HEK293 (cell line): ENCODE data around the gene VAV2.

Experiments
- CTCF ChIA-PET: fragments of 350-600 bp; formaldehyde crosslinking; extraction: SDS; loops from one replicate; lab custom pipeline; 2021; ENCODE audit warnings: antibody characterized with exemption; lab: Yijun Ruan, JAX
- POLR2A ChIA-PET: fragments of 300-600 bp; formaldehyde crosslinking; extraction: SDS; loops from one replicate; lab custom pipeline; 2020; ENCODE audit warnings: antibody characterized with exemption, inconsistent platforms; lab: Yijun Ruan, JAX
- H3K27ac ChIP-seq: fragments of 200-500 bp; sonication (Bioruptor generic); 2 replicates; pipeline ENCODE4 v1.5.1; 2014; ENCODE audit warnings: low read depth, low read length, control low read depth, inconsistent platforms; ENCODE audit errors: extremely low read depth
- H3K36me3 ChIP-seq, 2 experiments: fragments of 200-500 bp in 1 of 2; sonication (Bioruptor generic) in 1 of 2; 1 replicate in 1 of 2; 2 replicates in 1 of 2; pipeline ENCODE4 v1.5.1; 2014 to 2017; ENCODE audit warnings: inconsistent platforms in 2 of 2, low read length in 2 of 2; ENCODE audit not compliant: control insufficient read depth in 2 of 2, insufficient read depth in 1 of 2
- H3K4me1 ChIP-seq: fragments of 200-500 bp; sonication (Bioruptor generic); 2 replicates; pipeline ENCODE4 v1.5.1; 2014; ENCODE audit warnings: mild to moderate bottlenecking, low read length, inconsistent platforms; ENCODE audit not compliant: control insufficient read depth, insufficient read depth
- H3K4me3 ChIP-seq: 2 replicates; pipeline ENCODE4 v1.5.1; 2011; ENCODE audit warnings: low read depth, mild to moderate bottlenecking, control low read depth, low read length, moderate library complexity
- H3K9me3 ChIP-seq: fragments of 200-500 bp; sonication (Bioruptor generic); 2 replicates; pipeline ENCODE4 v1.5.1; 2014; ENCODE audit warnings: low read depth, low read length, inconsistent platforms; ENCODE audit not compliant: control insufficient read depth, insufficient read depth
- OVOL3 ChIP-seq: fragments of 450-650 bp; formaldehyde crosslinking; IDR thresholded peaks from 2 replicates; pipeline ENCODE4 v1.5.1; 2016; ENCODE audit warnings: missing biosample characterization, missing genetic modification characterization
- SCRT2 ChIP-seq: fragments of 450-650 bp; formaldehyde crosslinking; IDR thresholded peaks from 2 replicates; pipeline ENCODE4 v1.5.1; 2016; ENCODE audit warnings: missing biosample characterization, missing genetic modification characterization
- TRIM28 ChIP-seq: IDR thresholded peaks from 2 replicates; pipeline ENCODE4 v1.6.1; 2011; ENCODE audit warnings: low read length, control low read depth, borderline replicate concordance
- ZBTB17 ChIP-seq: fragments of 450-650 bp; formaldehyde crosslinking; IDR thresholded peaks from 2 replicates; pipeline ENCODE4 v1.5.1; 2016; ENCODE audit warnings: missing biosample characterization, missing genetic modification characterization
- ZNF132 ChIP-seq: fragments of 450-650 bp; formaldehyde crosslinking; IDR thresholded peaks from 2 replicates; pipeline ENCODE4 v1.5.1; 2017; ENCODE audit warnings: missing biosample characterization, missing genetic modification characterization, borderline replicate concordance
- ZNF138 ChIP-seq: fragments of 450-650 bp; formaldehyde crosslinking; IDR thresholded peaks from 2 replicates; pipeline ENCODE4 v1.5.1; 2016; ENCODE audit warnings: missing biosample characterization, missing genetic modification characterization, borderline replicate concordance
- ZNF292 ChIP-seq: fragments of 450-650 bp; formaldehyde crosslinking; IDR thresholded peaks from 2 replicates; pipeline ENCODE4 v1.5.1; 2016; ENCODE audit warnings: low read depth, missing biosample characterization, missing genetic modification characterization, borderline replicate concordance
- ZNF335 ChIP-seq: fragments of 450-650 bp; formaldehyde crosslinking; conservative IDR thresholded peaks from 2 replicates; pipeline ENCODE4 v1.5.1; 2016; ENCODE audit warnings: missing biosample characterization, missing genetic modification characterization
- ZNF350 ChIP-seq: fragments of 450-650 bp; formaldehyde crosslinking; IDR thresholded peaks from 2 replicates; pipeline ENCODE4 v1.5.0; 2017; ENCODE audit warnings: missing biosample characterization, mild to moderate bottlenecking, missing genetic modification characterization
- ZNF37A ChIP-seq: fragments of 450-650 bp; IDR thresholded peaks from 2 replicates; pipeline ENCODE4 v1.5.1; 2018; ENCODE audit warnings: missing biosample characterization, missing genetic modification characterization
- ZNF394 ChIP-seq: fragments of 450-650 bp; formaldehyde crosslinking; IDR thresholded peaks from 2 replicates; pipeline ENCODE4 v1.5.1; 2016; ENCODE audit warnings: missing biosample characterization, missing genetic modification characterization, mild to moderate bottlenecking, moderate library complexity, borderline replicate concordance
- ZNF530 ChIP-seq: fragments of 450-650 bp; formaldehyde crosslinking; IDR thresholded peaks from 2 replicates; pipeline ENCODE4 v1.5.1; 2016; ENCODE audit warnings: low read depth, missing biosample characterization, missing genetic modification characterization
- ZXDB ChIP-seq: fragments of 450-650 bp; formaldehyde crosslinking; IDR thresholded peaks from 2 replicates; pipeline ENCODE4 v1.5.1; 2016; ENCODE audit warnings: missing biosample characterization, missing genetic modification characterization
- TF ChIP-seq, protein P1 (sequence below): fragments of 450-650 bp; formaldehyde crosslinking; IDR thresholded peaks from 2 replicates; pipeline ENCODE4 v1.5.1; 2016; ENCODE audit warnings: missing biosample characterization, missing genetic modification characterization
- TF ChIP-seq, protein P2 (sequence below): fragments of 450-650 bp; formaldehyde crosslinking; IDR thresholded peaks from 2 replicates; pipeline ENCODE4 v1.5.1; 2016; ENCODE audit warnings: missing biosample characterization, missing genetic modification characterization
- TF ChIP-seq, protein P3 (sequence below): fragments of 450-650 bp; formaldehyde crosslinking; IDR thresholded peaks from 2 replicates; pipeline ENCODE4 v1.5.1; 2016; ENCODE audit warnings: missing biosample characterization, missing genetic modification characterization
- TF ChIP-seq, protein P4 (sequence below): fragments of 450-650 bp; formaldehyde crosslinking; IDR thresholded peaks from 2 replicates; pipeline ENCODE4 v1.5.1; 2017; ENCODE audit warnings: missing biosample characterization, missing genetic modification characterization
- TF ChIP-seq, protein P5 (sequence below): fragments of 450-650 bp; formaldehyde crosslinking; IDR thresholded peaks from 2 replicates; pipeline ENCODE4 v1.5.1; 2016; ENCODE audit warnings: missing biosample characterization, missing genetic modification characterization
- TF ChIP-seq, protein P6 (sequence below): fragments of 450-650 bp; formaldehyde crosslinking; IDR thresholded peaks from 2 replicates; pipeline ENCODE4 v1.5.1; 2016; ENCODE audit warnings: missing biosample characterization, missing genetic modification characterization, low read depth
- TF ChIP-seq, protein P7 (sequence below): fragments of 450-650 bp; formaldehyde crosslinking; IDR thresholded peaks from 2 replicates; pipeline ENCODE4 v1.5.1; 2016; ENCODE audit warnings: missing biosample characterization, missing genetic modification characterization

Gene VAV2

DNA sequence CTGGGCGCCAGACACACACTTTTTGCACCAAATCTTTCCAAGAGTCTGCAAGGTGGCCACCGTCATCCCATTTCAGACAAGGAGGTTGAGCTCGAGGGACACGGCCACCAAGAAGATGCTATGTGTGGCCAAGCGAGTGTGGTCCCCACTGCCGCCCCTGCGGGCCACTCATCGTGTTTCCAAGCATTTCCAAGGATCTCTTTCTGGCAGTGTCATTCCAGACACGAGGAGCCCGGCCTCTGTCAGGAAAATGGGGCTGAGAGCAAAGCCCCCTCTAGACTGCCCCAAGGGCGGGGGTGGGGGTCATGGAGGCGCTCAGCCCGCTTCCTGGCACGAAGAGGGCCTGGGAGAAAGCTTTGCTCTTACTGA lies 10.6 kb downstream of the VAV2 start (continued):
- TF ChIP-seq ZNF292 (tag by site-specific recombination): no peak
- no peak for TF ChIP-seq ZNF37A (tag by site-specific recombination)

DNA sequence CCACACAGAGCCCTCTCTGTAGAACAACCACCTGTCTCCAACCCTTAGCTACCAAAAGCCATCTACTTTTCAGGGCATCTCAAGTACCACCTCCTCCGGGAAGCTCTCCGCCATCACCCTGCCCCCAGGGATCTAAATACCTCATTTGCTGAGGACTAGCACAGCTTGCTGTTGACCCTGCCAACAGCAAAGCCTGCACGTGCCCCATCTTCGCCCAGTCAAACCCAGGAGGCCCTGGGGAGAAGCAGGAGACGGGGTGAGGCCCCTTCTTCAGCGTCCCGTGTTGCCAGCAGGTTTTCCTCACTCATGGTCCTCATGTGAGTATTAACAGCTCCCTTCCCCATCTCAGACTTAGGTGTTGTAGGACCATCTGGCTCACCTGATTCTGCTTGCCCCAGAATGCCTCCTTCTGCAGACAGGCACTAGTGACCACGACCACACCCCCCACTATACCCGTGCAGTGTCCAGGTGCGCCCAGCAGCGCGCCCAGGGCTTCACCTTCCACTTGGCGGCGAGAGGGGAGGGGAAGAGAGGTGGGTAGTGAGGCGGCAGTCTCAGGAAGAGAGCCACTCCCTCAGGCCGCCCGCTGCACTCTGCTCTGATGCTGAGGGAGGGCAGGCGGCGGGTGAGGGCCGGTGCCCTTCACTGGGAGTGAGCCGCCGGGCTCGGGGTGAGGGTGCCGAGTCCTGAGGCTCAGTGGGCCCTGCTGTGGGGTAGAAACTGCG lies 11.1 kb downstream of the VAV2 start:
- ChIA-PET POLR2A (no interaction called here), CTCF (interaction anchor here (0.7 to 1.0 kb wide), 3 partner anchors 13 to 239 kb away, joined by 3 read pairs; no protein-coding TSS in a partner anchor)
- Histone ChIP-seq H3K36me3 (no peaks in the 10 kb centered on the region), H3K4me3 (no peak overlapping the region), H3K9me3 (no peaks in the 10 kb centered on the region), H3K27ac (no peak overlapping the region), H3K4me1 (no peaks in the 10 kb centered on the region)
- TF ChIP-seq ZNF138 (no peak), ZNF350 (no peak), ZNF335 (tag by site-specific recombination) (no peak), TRIM28 (no peak), OVOL3 (tag by site-specific recombination) (no peak), ZNF530 (tag by site-specific recombination) (no peak), SCRT2 (tag by site-specific recombination) (no peak), ZBTB17 (tag by site-specific recombination) (no peak), ZXDB (tag by site-specific recombination) (no peak), ZNF394 (no peak), ZNF132 (tag by site-specific recombination) (no peak)
- TF ChIP-seq, protein P1, sequence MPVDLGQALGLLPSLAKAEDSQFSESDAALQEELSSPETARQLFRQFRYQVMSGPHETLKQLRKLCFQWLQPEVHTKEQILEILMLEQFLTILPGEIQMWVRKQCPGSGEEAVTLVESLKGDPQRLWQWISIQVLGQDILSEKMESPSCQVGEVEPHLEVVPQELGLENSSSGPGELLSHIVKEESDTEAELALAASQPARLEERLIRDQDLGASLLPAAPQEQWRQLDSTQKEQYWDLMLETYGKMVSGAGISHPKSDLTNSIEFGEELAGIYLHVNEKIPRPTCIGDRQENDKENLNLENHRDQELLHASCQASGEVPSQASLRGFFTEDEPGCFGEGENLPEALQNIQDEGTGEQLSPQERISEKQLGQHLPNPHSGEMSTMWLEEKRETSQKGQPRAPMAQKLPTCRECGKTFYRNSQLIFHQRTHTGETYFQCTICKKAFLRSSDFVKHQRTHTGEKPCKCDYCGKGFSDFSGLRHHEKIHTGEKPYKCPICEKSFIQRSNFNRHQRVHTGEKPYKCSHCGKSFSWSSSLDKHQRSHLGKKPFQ (tag by site-specific recombination): no peak
- TF ChIP-seq, protein P2, sequence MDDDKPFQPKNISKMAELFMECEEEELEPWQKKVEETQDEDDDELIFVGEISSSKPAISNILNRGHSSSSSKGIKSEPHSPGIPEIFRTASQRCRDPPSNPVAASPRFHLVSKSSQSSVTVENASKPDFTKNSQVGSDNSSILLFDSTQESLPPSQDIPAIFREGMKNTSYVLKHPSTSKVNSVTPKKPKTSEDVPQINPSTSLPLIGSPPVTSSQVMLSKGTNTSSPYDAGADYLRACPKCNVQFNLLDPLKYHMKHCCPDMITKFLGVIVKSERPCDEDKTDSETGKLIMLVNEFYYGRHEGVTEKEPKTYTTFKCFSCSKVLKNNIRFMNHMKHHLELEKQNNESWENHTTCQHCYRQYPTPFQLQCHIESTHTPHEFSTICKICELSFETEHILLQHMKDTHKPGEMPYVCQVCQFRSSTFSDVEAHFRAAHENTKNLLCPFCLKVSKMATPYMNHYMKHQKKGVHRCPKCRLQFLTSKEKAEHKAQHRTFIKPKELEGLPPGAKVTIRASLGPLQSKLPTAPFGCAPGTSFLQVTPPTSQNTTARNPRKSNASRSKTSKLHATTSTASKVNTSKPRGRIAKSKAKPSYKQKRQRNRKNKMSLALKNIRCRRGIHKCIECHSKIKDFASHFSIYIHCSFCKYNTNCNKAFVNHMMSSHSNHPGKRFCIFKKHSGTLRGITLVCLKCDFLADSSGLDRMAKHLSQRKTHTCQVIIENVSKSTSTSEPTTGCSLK (tag by site-specific recombination): no peak
- TF ChIP-seq, protein P3, sequence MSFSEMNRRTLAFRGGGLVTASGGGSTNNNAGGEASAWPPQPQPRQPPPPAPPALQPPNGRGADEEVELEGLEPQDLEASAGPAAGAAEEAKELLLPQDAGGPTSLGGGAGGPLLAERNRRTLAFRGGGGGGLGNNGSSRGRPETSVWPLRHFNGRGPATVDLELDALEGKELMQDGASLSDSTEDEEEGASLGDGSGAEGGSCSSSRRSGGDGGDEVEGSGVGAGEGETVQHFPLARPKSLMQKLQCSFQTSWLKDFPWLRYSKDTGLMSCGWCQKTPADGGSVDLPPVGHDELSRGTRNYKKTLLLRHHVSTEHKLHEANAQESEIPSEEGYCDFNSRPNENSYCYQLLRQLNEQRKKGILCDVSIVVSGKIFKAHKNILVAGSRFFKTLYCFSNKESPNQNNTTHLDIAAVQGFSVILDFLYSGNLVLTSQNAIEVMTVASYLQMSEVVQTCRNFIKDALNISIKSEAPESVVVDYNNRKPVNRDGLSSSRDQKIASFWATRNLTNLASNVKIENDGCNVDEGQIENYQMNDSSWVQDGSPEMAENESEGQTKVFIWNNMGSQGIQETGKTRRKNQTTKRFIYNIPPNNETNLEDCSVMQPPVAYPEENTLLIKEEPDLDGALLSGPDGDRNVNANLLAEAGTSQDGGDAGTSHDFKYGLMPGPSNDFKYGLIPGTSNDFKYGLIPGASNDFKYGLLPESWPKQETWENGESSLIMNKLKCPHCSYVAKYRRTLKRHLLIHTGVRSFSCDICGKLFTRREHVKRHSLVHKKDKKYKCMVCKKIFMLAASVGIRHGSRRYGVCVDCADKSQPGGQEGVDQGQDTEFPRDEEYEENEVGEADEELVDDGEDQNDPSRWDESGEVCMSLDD (tag by site-specific recombination): no peak
- TF ChIP-seq, protein P4, sequence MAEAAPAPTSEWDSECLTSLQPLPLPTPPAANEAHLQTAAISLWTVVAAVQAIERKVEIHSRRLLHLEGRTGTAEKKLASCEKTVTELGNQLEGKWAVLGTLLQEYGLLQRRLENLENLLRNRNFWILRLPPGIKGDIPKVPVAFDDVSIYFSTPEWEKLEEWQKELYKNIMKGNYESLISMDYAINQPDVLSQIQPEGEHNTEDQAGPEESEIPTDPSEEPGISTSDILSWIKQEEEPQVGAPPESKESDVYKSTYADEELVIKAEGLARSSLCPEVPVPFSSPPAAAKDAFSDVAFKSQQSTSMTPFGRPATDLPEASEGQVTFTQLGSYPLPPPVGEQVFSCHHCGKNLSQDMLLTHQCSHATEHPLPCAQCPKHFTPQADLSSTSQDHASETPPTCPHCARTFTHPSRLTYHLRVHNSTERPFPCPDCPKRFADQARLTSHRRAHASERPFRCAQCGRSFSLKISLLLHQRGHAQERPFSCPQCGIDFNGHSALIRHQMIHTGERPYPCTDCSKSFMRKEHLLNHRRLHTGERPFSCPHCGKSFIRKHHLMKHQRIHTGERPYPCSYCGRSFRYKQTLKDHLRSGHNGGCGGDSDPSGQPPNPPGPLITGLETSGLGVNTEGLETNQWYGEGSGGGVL: no peak
- TF ChIP-seq, protein P5, sequence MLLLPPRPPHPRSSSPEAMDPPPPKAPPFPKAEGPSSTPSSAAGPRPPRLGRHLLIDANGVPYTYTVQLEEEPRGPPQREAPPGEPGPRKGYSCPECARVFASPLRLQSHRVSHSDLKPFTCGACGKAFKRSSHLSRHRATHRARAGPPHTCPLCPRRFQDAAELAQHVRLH (tag by site-specific recombination): no peak
- TF ChIP-seq, protein P6, sequence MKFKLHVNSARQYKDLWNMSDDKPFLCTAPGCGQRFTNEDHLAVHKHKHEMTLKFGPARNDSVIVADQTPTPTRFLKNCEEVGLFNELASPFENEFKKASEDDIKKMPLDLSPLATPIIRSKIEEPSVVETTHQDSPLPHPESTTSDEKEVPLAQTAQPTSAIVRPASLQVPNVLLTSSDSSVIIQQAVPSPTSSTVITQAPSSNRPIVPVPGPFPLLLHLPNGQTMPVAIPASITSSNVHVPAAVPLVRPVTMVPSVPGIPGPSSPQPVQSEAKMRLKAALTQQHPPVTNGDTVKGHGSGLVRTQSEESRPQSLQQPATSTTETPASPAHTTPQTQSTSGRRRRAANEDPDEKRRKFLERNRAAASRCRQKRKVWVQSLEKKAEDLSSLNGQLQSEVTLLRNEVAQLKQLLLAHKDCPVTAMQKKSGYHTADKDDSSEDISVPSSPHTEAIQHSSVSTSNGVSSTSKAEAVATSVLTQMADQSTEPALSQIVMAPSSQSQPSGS (tag by site-specific recombination): no peak
- TF ChIP-seq, protein P7, sequence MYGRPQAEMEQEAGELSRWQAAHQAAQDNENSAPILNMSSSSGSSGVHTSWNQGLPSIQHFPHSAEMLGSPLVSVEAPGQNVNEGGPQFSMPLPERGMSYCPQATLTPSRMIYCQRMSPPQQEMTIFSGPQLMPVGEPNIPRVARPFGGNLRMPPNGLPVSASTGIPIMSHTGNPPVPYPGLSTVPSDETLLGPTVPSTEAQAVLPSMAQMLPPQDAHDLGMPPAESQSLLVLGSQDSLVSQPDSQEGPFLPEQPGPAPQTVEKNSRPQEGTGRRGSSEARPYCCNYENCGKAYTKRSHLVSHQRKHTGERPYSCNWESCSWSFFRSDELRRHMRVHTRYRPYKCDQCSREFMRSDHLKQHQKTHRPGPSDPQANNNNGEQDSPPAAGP (tag by site-specific recombination): no peak
